Raji (cell line): Measurements from ENCODE around the gene PERCC1.

Experiments
- POLR2A ChIP-seq: IDR thresholded peaks from 2 replicates; pipeline ENCODE4 v1.6.1; 2011; ENCODE audit warnings: low read depth, low read length, control low read depth; ENCODE audit not compliant: insufficient read depth

The PERCC1 gene

DNA sequence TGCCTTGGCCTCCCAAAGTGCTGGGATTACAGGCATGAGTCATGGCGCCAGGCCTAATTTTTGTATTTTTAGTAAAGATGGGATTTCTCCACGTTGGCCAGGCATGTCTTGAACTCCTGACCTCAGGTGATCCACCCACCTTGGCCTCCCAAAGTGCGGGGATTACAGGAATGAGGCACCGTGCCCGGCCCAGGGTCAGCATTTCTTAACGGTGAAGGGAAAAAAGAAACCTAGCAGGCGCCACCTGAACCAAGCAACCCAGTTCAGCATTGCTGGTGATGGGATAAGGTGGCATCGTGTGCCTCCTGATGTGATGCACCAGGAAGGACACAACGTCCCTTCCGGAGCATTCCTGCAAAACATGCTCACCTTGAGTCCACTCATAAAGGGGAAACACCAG is 46.2 kb downstream of the PERCC1 start:
- no peak for TF ChIP-seq POLR2A

DNA sequence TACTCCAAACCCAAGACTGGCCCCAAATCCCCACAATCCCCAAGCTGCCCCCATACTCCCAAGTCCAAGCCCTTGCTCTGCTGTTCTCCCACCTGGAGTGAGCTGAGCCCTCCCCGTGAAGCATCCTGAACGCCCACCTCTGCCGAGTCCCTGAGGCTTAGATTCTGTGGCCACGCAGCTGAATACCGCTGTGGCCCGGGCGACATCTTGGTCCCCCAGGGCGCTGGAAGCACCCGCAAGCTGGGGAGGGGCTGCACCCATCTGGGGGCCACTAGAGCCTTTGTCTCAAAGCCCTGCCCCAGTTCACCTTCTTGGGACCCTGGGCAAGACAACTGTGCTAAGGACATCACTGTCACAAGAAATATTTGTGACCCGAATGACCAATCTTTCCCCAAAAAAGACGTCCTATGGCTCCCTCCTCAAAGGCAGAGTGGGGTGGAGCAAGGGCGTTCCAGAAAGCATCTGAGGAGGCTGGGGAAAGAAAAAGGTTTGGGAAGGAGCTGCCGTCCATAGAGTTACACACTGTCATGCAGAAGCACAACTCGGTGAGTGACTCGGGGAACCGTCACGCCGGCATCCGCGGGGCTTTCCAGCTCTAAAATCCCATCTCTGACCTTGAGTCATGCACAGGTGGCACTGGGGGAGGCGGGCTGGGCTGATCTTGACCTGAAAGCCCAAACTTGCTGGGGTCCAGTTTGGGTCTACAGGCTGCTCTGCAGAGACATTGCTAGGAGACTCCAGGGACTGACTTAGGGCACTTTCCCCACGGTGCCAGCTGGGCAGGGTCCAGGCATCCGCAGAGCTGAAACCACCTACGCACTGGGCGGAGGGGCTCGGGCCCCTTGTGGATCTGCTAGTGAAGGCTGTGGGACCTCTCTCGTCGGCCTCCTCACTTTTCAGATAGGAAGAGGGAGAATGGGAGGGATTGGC is 51.3 kb downstream of the PERCC1 start:
- TF ChIP-seq POLR2A = no peak
